Measurements from ENCODE around the gene LYPD3. TPM values are rescaled to one million over a fixed set of nuclear protein-coding genes. Genes with fewer than 3 reads are reported as not detected.

Gene LYPD3
- total and polyA plus RNA-seq, 10 of the 15 experiments (the other 5 are each of a cell fraction or from before 2014, with no cell fraction given): 0.03 to 0.28 (median 0.12) TPM; not detected in 6

DNA sequence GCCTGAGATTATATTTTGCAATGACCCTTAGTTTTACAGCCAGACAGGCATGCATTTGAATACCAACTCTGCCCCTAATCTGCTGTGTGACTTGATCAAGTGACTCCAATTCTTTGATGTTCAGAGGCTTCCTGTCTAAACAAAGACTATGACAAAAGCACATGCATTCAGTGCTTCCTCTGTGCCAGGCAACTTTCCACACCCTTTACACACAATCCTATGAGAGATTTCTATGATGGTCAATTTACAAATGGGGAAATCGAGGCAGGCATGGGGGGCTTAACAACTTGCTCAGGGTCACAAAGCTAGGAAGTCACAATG is 3.7 kb upstream of the LYPD3 start:
- POLR2A ChIA-PET: no interaction called here
- TF ChIP-seq ZNF274 (IDR thresholded peaks at IDR 0.05; ENCODE audit: insufficient read depth, insufficient read length) (no peak), MEF2B (IDR thresholded peaks at IDR 0.05; ENCODE audit: partially characterized antibody, poor library complexity, severe bottlenecking) (no peak), SMARCA5 (IDR thresholded peaks at IDR 0.05) (no peak), BHLHE40 (IDR thresholded peaks at IDR 0.05; ENCODE audit: borderline replicate concordance in 1 of 2, low read depth in 2 of 2, low read length in 1 of 2) (no peak), PML (IDR thresholded peaks at IDR 0.05; ENCODE audit: low read length) (no peak), ZZZ3 (IDR thresholded peaks at IDR 0.05; ENCODE audit: control insufficient read depth, insufficient read length, low read depth) (no peak), ESRRA (IDR thresholded peaks at IDR 0.05; ENCODE audit: low read length) (no peak)
- TF ChIP-seq, protein P1, sequence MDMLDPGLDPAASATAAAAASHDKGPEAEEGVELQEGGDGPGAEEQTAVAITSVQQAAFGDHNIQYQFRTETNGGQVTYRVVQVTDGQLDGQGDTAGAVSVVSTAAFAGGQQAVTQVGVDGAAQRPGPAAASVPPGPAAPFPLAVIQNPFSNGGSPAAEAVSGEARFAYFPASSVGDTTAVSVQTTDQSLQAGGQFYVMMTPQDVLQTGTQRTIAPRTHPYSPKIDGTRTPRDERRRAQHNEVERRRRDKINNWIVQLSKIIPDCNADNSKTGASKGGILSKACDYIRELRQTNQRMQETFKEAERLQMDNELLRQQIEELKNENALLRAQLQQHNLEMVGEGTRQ (IDR thresholded peaks at IDR 0.05; ENCODE audit: borderline replicate concordance, low read depth, low read length): no peak
- TF ChIP-seq, protein P2, sequence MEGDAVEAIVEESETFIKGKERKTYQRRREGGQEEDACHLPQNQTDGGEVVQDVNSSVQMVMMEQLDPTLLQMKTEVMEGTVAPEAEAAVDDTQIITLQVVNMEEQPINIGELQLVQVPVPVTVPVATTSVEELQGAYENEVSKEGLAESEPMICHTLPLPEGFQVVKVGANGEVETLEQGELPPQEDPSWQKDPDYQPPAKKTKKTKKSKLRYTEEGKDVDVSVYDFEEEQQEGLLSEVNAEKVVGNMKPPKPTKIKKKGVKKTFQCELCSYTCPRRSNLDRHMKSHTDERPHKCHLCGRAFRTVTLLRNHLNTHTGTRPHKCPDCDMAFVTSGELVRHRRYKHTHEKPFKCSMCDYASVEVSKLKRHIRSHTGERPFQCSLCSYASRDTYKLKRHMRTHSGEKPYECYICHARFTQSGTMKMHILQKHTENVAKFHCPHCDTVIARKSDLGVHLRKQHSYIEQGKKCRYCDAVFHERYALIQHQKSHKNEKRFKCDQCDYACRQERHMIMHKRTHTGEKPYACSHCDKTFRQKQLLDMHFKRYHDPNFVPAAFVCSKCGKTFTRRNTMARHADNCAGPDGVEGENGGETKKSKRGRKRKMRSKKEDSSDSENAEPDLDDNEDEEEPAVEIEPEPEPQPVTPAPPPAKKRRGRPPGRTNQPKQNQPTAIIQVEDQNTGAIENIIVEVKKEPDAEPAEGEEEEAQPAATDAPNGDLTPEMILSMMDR (IDR thresholded peaks at IDR 0.05 in 2 of 3, conservative IDR thresholded peaks at IDR 0.05 in 1 of 3; ENCODE audit: control insufficient read depth in 2 of 3, extremely low read depth in 1 of 3, insufficient read depth in 1 of 3, low read depth in 3 of 3, low read length in 3 of 3): no peak
- DNase-seq (ENCODE audit: low read depth, low spot score) (no peak), FAIRE-seq (no peak), ATAC-seq (no peak)
- Histone ChIP-seq H3K4me3 (no peak overlapping the region), H4K20me1 (ENCODE audit: control insufficient read depth, insufficient read depth) (no peaks in the 10 kb centered on the region), H3K4me2 (ENCODE audit: control insufficient read depth, insufficient read depth) (no peak overlapping the region), H3K79me2 (ENCODE audit: control insufficient read depth, insufficient read depth, low read length) (no peaks in the 10 kb centered on the region), H3K27me3 (replicated peaks in 1 of 2; ENCODE audit: control insufficient read depth in 2 of 2, insufficient read depth in 2 of 2, low read length in 1 of 2) (no peaks in the 10 kb centered on the region), H3K4me1 (ENCODE audit: control insufficient read depth, insufficient read depth, low read length) (peaks cover 5% of the 10 kb centered on the region; the same call in 1 of the 2 replicates), H3K9me3 (replicated peaks; ENCODE audit: control insufficient read depth, insufficient read depth, low read length) (no peaks in the 10 kb centered on the region), H3K27ac (ENCODE audit: control insufficient read depth, insufficient read depth) (no peak overlapping the region), H3K36me3 (ENCODE audit: control insufficient read depth in 2 of 2, insufficient read depth in 2 of 2, low read length in 1 of 2) (no peaks in the 10 kb centered on the region), H3K9ac (ENCODE audit: control insufficient read depth, insufficient read depth, low read length) (no peak overlapping the region), H2AFZ (ENCODE audit: control insufficient read depth, low read depth, low read length) (no peak overlapping the region)
- SMC1A ChIA-PET (ENCODE audit: uncharacterized antibody, unreplicated experiment): interaction anchor here (1.5 kb wide), 1 partner anchor 23 kb away, joined by 4 read pairs; no protein-coding TSS in a partner anchor
- CTCF ChIA-PET: no interaction called here
- BruUV-seq (replicated peaks): no TSS peak
- 3% methylated on average over 1 of the region's 1 CpG for WGBS (ENCODE audit: insufficient coverage, insufficient replicate concordance, low lambda C conversion rate, missing lambda C conversion rate)
- RAD21 ChIA-PET (ENCODE audit: unreplicated experiment): no interaction called here
- in situ Hi-C loops (cut with MboI): no loop called here
- intact Hi-C loops (cut with micrococcal nuclease; ENCODE audit: unreplicated experiment): no loop called here

All from GM12878 (cell line).